PC-3 (cell line): Measurements from ENCODE around the gene TMA7. TPM values are rescaled to one million over a fixed set of nuclear protein-coding genes. Genes with fewer than 3 reads are reported as not detected.

Experiments
- ATAC-seq: fragments of 200-7000 bp; cut with Tn5 transposase; 2 replicates; pipeline ENCODE4 v1.9.1; 2020; ENCODE audit warnings: mild to moderate bottlenecking, moderate library complexity
- BruUV-seq: library from RNA; stranded (reverse); fragments of 400-500 nt; replicated peaks from 2 replicates; lab custom pipeline; 2021; lab: Mats Ljungman, UMichigan
- CTCF ChIA-PET: fragments of 300-600 bp; sonication (Branson Sonifier 250); formaldehyde crosslinking; loops from one replicate; lab custom pipeline; 2022; ENCODE audit warnings: antibody characterized with exemption; lab: Charles Lee
- POLR2A ChIA-PET: fragments of 300-600 bp; sonication (Branson Sonifier 250); formaldehyde crosslinking; loops from one replicate; lab custom pipeline; 2022; ENCODE audit warnings: antibody characterized with exemption; ENCODE audit not compliant: unreplicated experiment; lab: Charles Lee
- DNase-seq: peaks from one replicate; pipeline ENCODE4 v3.0.0-alpha.2; 2015
- H2AFZ ChIP-seq: fragments of 300-600 bp; sonication (generic); 2 replicates; pipeline ENCODE4 v1.6.0; 2016; ENCODE audit warnings: antibody characterized with exemption, low read length
- H3F3A ChIP-seq: fragments of 300-600 bp; sonication (generic); one replicate; pipeline ENCODE4 v1.6.0; 2017; ENCODE audit warnings: antibody characterized with exemption, low read length, control low read depth, mild to moderate bottlenecking; ENCODE audit not compliant: unreplicated experiment
- H3K27ac ChIP-seq: fragments of 300-600 bp; sonication (generic); 2 replicates; pipeline ENCODE4 v1.5.1; 2016; ENCODE audit warnings: mild to moderate bottlenecking, low read length
- H3K27me3 ChIP-seq: fragments of 300-600 bp; sonication (generic); 2 replicates; pipeline ENCODE4 v1.6.1; 2016; ENCODE audit warnings: low read length, mixed read lengths
- H3K36me3 ChIP-seq: fragments of 300-600 bp; sonication (generic); 2 replicates; pipeline ENCODE4 v1.6.1; 2016; ENCODE audit warnings: low read depth, mixed run types, low read length, mixed read lengths
- H3K4me1 ChIP-seq: fragments of 300-600 bp; sonication (generic); 2 replicates; pipeline ENCODE4 v1.5.1; 2016; ENCODE audit warnings: low read length; ENCODE audit not compliant: insufficient read depth
- H3K4me2 ChIP-seq: fragments of 300-600 bp; sonication (generic); 2 replicates; pipeline ENCODE4 v1.6.0; 2016; ENCODE audit warnings: low read length
- H3K4me3 ChIP-seq: fragments of 300-600 bp; sonication (generic); 2 replicates; pipeline ENCODE4 v1.5.1; 2016; ENCODE audit warnings: mild to moderate bottlenecking, low read length, mixed read lengths
- H3K79me2 ChIP-seq: fragments of 300-600 bp; sonication (generic); 2 replicates; pipeline ENCODE4 v1.6.1; 2017; ENCODE audit warnings: low read length, mixed read lengths
- H3K9ac ChIP-seq: fragments of 300-600 bp; sonication (generic); 2 replicates; pipeline ENCODE4 v1.6.0; 2016; ENCODE audit warnings: mild to moderate bottlenecking, low read length
- H3K9me2 ChIP-seq: fragments of 300-600 bp; sonication (generic); replicated peaks from 2 replicates; pipeline ENCODE4 v1.6.1; 2016; ENCODE audit warnings: mixed run types, low read length, mixed read lengths
- H3K9me3 ChIP-seq: fragments of 300-600 bp; sonication (generic); 2 replicates; pipeline ENCODE4 v1.6.1; 2016; ENCODE audit warnings: low read length, mixed read lengths
- H4K20me1 ChIP-seq: fragments of 300-600 bp; sonication (generic); 2 replicates; pipeline ENCODE4 v1.6.1; 2016; ENCODE audit warnings: low read length, mixed read lengths
- EZH2 ChIP-seq: fragments of 300-600 bp; sonication (generic); IDR thresholded peaks from one replicate; pipeline ENCODE4 v1.6.1; 2017; ENCODE audit warnings: antibody characterized with exemption, mild to moderate bottlenecking, low read length; ENCODE audit not compliant: unreplicated experiment
- EZH2phosphoT487 ChIP-seq: fragments of 300-600 bp; sonication (generic); IDR thresholded peaks from 2 replicates; pipeline ENCODE4 v1.6.1; 2018; ENCODE audit warnings: mild to moderate bottlenecking, antibody characterized with exemption, low read length, borderline replicate concordance
- intact Hi-C: fragments of 100-400 bp; cut with micrococcal nuclease; formaldehyde crosslinking; loops from 2 replicates; pipeline ENCODE4 v1.9.0; 2023
- total RNA-seq: library from RNA; depleted of rRNA; stranded (reverse); fragments of >200 nt; gene quantifications from 2 replicates; pipeline ENCODE4 v1.2.3, GENCODE V29; 2014
- TF ChIP-seq, protein P1 (sequence below): fragments of 300-600 bp; sonication (generic); conservative IDR thresholded peaks from 2 replicates; pipeline ENCODE4 v1.5.1; 2017; ENCODE audit warnings: antibody characterized with exemption, low read depth, mild to moderate bottlenecking, low read length

The TMA7 gene
- total RNA-seq, 1 experiment from 2014 or later = 517 TPM

DNA sequence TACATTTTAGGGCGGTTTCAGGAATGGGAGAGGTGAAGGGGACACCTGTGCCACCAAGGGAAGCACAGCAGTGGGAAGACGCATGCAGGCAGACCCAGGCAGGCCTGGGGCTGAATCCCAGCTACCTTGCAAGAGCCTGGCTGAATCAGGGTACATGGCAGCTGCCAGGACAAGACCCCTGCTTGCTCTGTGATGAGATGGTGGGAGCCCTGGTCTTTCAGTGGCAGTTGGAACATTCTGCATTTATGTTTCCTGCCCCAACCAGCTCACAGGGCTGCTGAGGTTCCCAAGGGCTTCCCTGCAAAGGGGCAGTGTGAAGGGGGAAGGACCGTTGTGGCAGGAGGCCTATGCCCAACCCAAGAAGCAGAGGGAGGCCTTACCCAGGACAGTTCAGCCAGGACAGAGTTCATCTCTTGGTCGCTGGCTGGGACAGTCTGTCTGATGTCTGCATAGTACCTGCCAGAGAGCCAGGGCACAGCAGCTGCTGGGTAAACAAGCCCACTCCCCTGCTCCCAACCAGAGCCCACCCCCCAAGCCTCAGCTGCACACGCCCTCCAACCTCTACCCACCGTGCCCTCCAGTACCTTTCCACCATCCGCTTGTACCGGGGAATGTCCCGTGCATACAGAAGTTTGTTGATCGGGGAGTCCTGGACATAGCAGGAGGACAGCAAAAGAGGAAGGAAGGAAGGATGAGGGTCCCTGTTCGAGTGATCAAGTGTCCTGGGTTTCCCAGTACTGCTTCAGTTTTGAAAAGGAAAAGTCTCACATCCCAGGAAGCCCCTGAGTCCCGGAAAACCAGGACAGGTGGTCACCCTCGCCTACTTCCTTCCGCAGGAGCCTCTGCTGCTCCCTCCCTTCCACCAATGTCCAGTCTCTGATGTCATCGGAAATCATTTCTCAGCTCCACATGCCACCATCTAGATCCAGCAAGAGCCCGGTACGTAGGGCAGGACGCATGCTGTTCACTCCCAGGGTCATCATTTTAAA lies 33.3 kb upstream of the TMA7 start:
- Histone ChIP-seq H4K20me1 (no peaks in the 10 kb centered on the region), H3K9ac (no peak overlapping the region), H3K4me2 (no peak overlapping the region), H3K27ac (no peak overlapping the region), H3K4me1 (peaks cover 8% of the 10 kb centered on the region; the same call in 1 of the 2 replicates), H3K36me3 (no peaks in the 10 kb centered on the region), H3F3A (no peaks in the 10 kb centered on the region), H2AFZ (no peak overlapping the region), H3K9me2 (no peaks in the 10 kb centered on the region), H3K79me2 (no peaks in the 10 kb centered on the region), H3K4me3 (no peak overlapping the region), H3K9me3 (no peaks in the 10 kb centered on the region), H3K27me3 (no peaks in the 10 kb centered on the region)
- ATAC-seq (no peak), DNase-seq (no peak)
- POLR2A ChIA-PET = no interaction called here
- CTCF ChIA-PET = interaction anchor here (0.8 kb wide), 1 partner anchor 30 kb away, joined by 5 read pairs; no protein-coding TSS in a partner anchor
- BruUV-seq = no TSS peak
- intact Hi-C loops = no loop called here
- TF ChIP-seq, protein P1, sequence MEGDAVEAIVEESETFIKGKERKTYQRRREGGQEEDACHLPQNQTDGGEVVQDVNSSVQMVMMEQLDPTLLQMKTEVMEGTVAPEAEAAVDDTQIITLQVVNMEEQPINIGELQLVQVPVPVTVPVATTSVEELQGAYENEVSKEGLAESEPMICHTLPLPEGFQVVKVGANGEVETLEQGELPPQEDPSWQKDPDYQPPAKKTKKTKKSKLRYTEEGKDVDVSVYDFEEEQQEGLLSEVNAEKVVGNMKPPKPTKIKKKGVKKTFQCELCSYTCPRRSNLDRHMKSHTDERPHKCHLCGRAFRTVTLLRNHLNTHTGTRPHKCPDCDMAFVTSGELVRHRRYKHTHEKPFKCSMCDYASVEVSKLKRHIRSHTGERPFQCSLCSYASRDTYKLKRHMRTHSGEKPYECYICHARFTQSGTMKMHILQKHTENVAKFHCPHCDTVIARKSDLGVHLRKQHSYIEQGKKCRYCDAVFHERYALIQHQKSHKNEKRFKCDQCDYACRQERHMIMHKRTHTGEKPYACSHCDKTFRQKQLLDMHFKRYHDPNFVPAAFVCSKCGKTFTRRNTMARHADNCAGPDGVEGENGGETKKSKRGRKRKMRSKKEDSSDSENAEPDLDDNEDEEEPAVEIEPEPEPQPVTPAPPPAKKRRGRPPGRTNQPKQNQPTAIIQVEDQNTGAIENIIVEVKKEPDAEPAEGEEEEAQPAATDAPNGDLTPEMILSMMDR = no peak
- TF ChIP-seq EZH2 (no peak), EZH2phosphoT487 (no peak)

GRCh38 chr3:48407542-48408099 lies 32.4 kb upstream of the TMA7 start:
- ChIA-PET POLR2A (interaction anchor here (0.7 kb wide), 1 partner anchor 181 kb away, joined by 4 read pairs; no protein-coding TSS in a partner anchor), CTCF (interaction anchor here (0.8 to 0.9 kb wide), 2 partner anchors 29 kb away, joined by 5 read pairs; no protein-coding TSS in a partner anchor)
- ATAC-seq (no peak), DNase-seq (no peak)
- H3K27ac ChIP-seq = no peak overlapping the region
- H3K9me3 ChIP-seq = no peaks in the 10 kb centered on the region
- H4K20me1 ChIP-seq = no peaks in the 10 kb centered on the region
- H3K9me2 ChIP-seq = no peaks in the 10 kb centered on the region
- H3K36me3 ChIP-seq = no peaks in the 10 kb centered on the region
- intact Hi-C loops = no loop called here
- no peaks in the 10 kb centered on the region for H3F3A ChIP-seq
- BruUV-seq = no TSS peak
- H3K4me1 ChIP-seq = no peaks in the 10 kb centered on the region
- TF ChIP-seq, protein P1 = no peak
- TF ChIP-seq EZH2 (no peak), EZH2phosphoT487 (no peak)
- no peak overlapping the region for H3K4me3 ChIP-seq
- no peak overlapping the region for H3K4me2 ChIP-seq
- H3K9ac ChIP-seq = no peak overlapping the region
- no peaks in the 10 kb centered on the region for H3K27me3 ChIP-seq
- H2AFZ ChIP-seq = no peak overlapping the region
- no peaks in the 10 kb centered on the region for H3K79me2 ChIP-seq
